ENCODE measurements around the gene ACADS.

ACADS gene

GRCh38 chr12:120702637-120703036 is 23.0 kb upstream of the ACADS start:
- DNase-seq: no peak

- DNase-seq: no peak
These were observed 22.2 kb upstream of the ACADS start for GRCh38 chr12:120703311-120703942.

GRCh38 chr12:120705618-120706017 is 20.0 kb upstream of the ACADS start:
- no peak for DNase-seq

DNA sequence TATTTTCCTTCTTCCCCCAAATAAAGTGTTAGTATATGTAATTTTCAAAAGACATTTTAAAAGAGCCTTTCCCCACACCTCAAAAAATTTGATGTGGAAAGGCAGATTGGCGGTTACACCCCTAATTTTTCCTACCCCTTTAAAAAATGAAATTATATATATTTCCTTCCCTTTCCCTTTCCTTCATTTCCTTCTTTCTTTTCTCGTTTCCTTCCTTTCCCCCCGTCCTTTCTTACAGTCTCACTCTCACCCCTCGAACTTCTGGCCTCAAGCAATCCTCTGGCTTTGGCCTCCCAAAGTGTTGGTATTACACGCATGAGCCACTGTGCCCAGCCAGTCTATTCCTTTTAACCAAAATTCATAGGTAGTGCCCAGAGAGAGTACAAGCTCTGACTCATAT is 19.6 kb upstream of the ACADS start:
- DNase-seq: no peak

GRCh38 chr12:120708651-120709050 is 17.0 kb upstream of the ACADS start:
- DNase-seq: no peak

DNA sequence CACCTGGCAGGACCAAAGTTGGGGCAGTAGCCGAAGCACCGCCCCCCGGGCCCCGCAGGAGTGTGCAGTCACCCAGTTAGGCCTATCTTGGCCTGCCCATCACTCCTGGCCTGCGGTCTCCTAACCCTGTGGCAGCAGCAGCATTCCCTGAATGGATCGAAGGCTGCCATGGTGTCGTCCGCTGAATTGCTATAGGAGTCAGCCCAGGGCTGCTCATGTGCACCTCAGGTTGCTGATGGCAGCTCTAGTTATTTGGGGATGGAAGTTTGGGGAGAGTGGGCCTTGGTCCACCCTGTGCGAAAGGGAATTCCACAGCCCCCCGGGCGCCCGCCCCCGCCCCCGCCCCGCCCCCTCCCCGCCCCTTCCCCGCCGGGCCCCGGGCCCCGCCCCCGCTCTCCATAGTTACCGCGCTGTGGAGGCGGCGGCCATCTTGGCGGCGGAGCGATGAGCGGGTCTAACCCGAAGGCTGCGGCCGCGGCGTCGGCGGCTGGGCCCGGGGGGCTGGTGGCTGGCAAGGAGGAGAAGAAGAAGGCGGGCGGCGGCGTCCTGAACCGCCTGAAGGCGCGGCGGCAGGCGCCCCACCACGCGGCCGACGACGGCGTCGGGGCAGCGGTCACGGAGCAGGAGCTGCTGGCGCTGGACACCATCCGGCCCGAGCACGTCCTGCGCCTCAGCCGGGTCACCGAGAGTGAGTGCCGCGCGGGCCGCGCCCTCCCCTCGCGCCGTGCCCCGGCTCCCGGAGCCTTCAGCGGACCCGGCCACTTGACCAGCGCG is 15.4 kb upstream of the ACADS start, which contains the start of gene UNC119B:
UNC119B (plus strand) TSS at position 428 of the 774 bp plus-strand sequence; CDS start at position 445, 17 bp downstream.
- DNase-seq: no peak

DNA sequence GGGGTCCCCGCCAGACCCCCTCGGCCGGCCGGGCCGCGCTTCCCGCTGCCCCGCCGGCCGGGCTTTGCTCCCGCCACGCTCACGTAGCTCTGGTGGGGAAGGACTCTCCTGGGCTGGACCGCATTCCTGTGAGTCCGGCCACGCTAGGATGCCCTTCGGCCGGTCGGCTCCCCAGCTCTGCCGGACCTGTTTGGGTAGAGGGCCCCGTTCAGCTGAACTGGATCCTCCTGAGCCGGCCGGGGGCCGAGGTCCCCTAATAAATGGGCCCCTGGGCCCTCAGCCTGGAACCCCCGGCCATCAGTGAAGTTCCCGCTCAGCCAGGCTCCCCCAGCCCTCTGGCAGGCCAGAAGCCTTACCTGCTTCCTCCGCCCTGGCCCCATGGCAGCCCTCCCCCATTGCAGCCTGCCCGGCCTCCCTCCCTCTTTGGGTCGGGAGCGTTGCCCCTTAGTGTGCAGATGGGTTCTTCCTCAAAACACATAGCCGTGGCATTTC is 14.8 kb upstream of the ACADS start:
- DNase-seq: no peak

GRCh38 chr12:120711411-120711810 is 14.2 kb upstream of the ACADS start:
- no peak for DNase-seq

- no peak for DNase-seq
These were observed 13.0 kb upstream of the ACADS start for GRCh38 chr12:120712610-120713009.

GRCh38 chr12:120713861-120714482 is 11.7 kb upstream of the ACADS start:
- no peak for DNase-seq

GRCh38 chr12:120718055-120718454 is 7.6 kb upstream of the ACADS start:
- no peak for DNase-seq

- no peak for DNase-seq
These were observed 6.6 kb upstream of the ACADS start for GRCh38 chr12:120719072-120719471.

- DNase-seq: no peak
These were observed 6.0 kb upstream of the ACADS start for GRCh38 chr12:120719496-120720233.

GRCh38 chr12:120720234-120720986 is 5.2 kb upstream of the ACADS start:
- no peak for DNase-seq

GRCh38 chr12:120720987-120721801 is 4.4 kb upstream of the ACADS start:
- DNase-seq: no peak

DNA sequence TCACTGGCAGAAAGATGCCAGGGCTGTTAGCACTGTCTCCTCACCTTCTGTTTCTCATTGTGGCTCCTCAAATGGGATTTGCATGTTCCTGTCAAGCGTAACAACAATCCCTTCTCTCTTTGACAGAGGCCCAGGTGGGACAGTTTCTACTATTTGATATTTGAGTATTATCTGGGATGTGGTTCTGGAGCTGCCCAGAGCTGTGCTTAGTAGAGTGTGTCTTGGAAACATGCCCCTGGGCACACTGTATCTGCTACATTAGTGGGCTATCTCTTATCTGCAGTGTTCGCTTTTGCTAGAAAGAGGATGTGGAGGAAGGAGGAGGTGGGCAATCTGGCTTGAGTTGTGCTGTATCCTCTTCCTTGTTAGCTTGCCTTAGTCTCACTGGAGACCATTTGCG is 3.8 kb upstream of the ACADS start:
- no peak for DNase-seq

GRCh38 chr12:120722784-120723183 is 2.8 kb upstream of the ACADS start:
- no peak for DNase-seq

GRCh38 chr12:120724720-120725119 is 906 bp upstream of the ACADS start:
- no peak for DNase-seq

GRCh38 chr12:120725151-120725658 is 421 bp upstream of the ACADS start:
- no peak for DNase-seq

- DNase-seq: no peak
These were observed 826 bp downstream of the ACADS start for GRCh38 chr12:120726510-120726793.

- DNase-seq: no peak
These were observed 1.3 kb downstream of the ACADS start for GRCh38 chr12:120726961-120727360.

All from DMS 273 treated with DMSO at 0.1 percent for 48 hours (cell line).